ENCODE results near the gene RAMP3.

DNA sequence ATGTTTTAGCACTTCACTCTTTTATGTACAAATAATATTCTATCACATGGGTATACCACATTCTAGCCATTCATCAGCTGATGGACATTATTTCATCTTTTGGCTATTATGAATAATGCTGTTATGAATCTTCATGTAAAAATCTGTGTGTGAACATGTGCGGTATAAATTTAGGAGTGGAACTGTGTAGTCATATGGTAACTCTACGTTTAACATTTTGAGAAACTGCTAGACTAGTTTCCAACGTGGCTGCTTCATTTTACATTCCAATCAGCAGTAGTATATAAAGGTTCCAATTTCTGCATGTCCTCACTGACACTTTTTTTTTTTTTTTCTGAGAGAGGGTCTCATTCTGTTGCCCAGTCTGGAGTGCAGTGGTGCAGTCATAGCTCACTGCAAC is 8.3 kb downstream of the RAMP3 start:
- TF ChIP-seq, protein P1, sequence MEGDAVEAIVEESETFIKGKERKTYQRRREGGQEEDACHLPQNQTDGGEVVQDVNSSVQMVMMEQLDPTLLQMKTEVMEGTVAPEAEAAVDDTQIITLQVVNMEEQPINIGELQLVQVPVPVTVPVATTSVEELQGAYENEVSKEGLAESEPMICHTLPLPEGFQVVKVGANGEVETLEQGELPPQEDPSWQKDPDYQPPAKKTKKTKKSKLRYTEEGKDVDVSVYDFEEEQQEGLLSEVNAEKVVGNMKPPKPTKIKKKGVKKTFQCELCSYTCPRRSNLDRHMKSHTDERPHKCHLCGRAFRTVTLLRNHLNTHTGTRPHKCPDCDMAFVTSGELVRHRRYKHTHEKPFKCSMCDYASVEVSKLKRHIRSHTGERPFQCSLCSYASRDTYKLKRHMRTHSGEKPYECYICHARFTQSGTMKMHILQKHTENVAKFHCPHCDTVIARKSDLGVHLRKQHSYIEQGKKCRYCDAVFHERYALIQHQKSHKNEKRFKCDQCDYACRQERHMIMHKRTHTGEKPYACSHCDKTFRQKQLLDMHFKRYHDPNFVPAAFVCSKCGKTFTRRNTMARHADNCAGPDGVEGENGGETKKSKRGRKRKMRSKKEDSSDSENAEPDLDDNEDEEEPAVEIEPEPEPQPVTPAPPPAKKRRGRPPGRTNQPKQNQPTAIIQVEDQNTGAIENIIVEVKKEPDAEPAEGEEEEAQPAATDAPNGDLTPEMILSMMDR (IDR thresholded peaks at IDR 0.05), result no peak
- no peak for TF ChIP-seq POLR2A (IDR thresholded peaks at IDR 0.05)
